Transverse colon (tissue), 4 donors: ENCODE data around the gene SORD.

Experiments used
- CTCF ChIP-seq, 5 experiments: fragments of 200-600 bp in 3 of 5; fragments of 450-650 bp in 2 of 5; sonication (generic) in 3 of 5; IDR thresholded peaks; 1 replicate in 2 of 5; 2 replicates in 3 of 5; pipeline ENCODE4 v1.5.1; 2016 to 2017; ENCODE audit warnings: antibody characterized with exemption in 5 of 5, inconsistent platforms in 3 of 5, mild to moderate bottlenecking in 2 of 5, moderate library complexity in 1 of 5
- EP300 ChIP-seq: sonication (generic); formaldehyde crosslinking; IDR thresholded peaks from one replicate; pipeline ENCODE4 v1.6.1; 2017; ENCODE audit warnings: antibody characterized with exemption, low read depth
- POLR2A ChIP-seq: fragments of 450-650 bp; IDR thresholded peaks from one replicate; pipeline ENCODE4 v1.6.1; 2016; ENCODE audit warnings: antibody characterized with exemption, mild to moderate bottlenecking, moderate library complexity
- POLR2AphosphoS5 ChIP-seq, 3 donors: sonication (generic); formaldehyde crosslinking; IDR thresholded peaks; one replicate each; pipeline ENCODE4 v1.6.1; 2016; ENCODE audit warnings: antibody characterized with exemption in 3 of 3

GRCh38 chr15:45105586-45105985 lies 82.6 kb downstream of the SORD start:
- TF ChIP-seq CTCF (IDR thresholded peaks at IDR 0.05) (no peak), EP300 (no peak), POLR2A (no peak), POLR2AphosphoS5 (IDR thresholded peaks at IDR 0.05) (no peak)
